ENCODE results near the gene ERG. TPM values are rescaled to one million over a fixed set of nuclear protein-coding genes. Genes with fewer than 3 reads are reported as not detected.

Gene ERG
- total RNA-seq, 1 experiment from 2014 or later: 0.11 TPM

DNA sequence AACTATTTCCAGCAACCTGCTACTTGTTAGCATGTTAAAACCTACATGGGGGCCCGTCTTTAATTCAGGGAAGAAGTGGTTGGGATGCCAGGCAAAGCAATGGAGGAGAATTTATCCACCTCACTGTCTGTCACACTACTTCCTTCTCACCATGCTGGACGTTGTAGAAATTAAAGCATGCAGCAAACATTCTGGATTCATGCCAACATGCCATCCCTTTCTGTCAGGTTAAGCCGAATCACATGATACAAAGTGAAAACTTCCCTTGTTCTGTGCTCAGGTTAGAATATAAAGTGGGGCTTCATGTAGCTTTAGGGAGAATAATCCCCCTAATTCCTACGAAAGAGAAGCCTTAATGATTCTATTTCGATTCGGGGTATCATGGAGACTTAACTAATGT is 95.5 kb downstream of the ERG start:
- no peaks in the 10 kb centered on the region for H3K36me3 Mint-ChIP-seq (ENCODE audit: insufficient read depth in 1 of 3, low read depth in 3 of 3)
- Histone ChIP-seq H3K18ac (ENCODE audit: insufficient read length, low read depth, low read length) (no peak overlapping the region), H3K79me2 (ENCODE audit: insufficient read depth, low read length) (no peaks in the 10 kb centered on the region), H3K23ac (ENCODE audit: insufficient read length, low read depth, low read length) (no peak overlapping the region), H2BK5ac (ENCODE audit: insufficient read length, low read length) (no peak overlapping the region), H3K9ac (ENCODE audit: extremely low read depth, insufficient read length, low read length) (no peak overlapping the region), H3K23me2 (ENCODE audit: insufficient read length, low read depth, low read length, poor library complexity, severe bottlenecking) (no peaks in the 10 kb centered on the region), H3K27me3 (ENCODE audit: insufficient read depth, low read length) (no peaks in the 10 kb centered on the region), H2AFZ (ENCODE audit: low read length) (no peak overlapping the region), H3K14ac (ENCODE audit: insufficient read depth, low read length) (no peak overlapping the region), H4K5ac (ENCODE audit: insufficient read length, low read depth, low read length) (no peak overlapping the region), H4K20me1 (ENCODE audit: control insufficient read depth, insufficient read depth, insufficient read length) (no peaks in the 10 kb centered on the region), H3K56ac (ENCODE audit: insufficient read length, low read depth, low read length) (no peak overlapping the region), H3K4ac (ENCODE audit: low read depth, low read length) (no peak overlapping the region), H2AK5ac (ENCODE audit: insufficient read length, low read length) (no peak overlapping the region), H3K9me3 (ENCODE audit: control insufficient read depth, low read depth, low read length) (no peaks in the 10 kb centered on the region), H2BK20ac (ENCODE audit: low read depth, low read length, poor library complexity, severe bottlenecking) (no peak overlapping the region), H4K8ac (replicated peaks; ENCODE audit: insufficient read length, low read depth, low read length) (no peak overlapping the region), H4K91ac (ENCODE audit: insufficient read length, low read depth, low read length) (no peak overlapping the region), H2BK12ac (ENCODE audit: insufficient read length, low read depth, low read length) (no peak overlapping the region), H2BK120ac (ENCODE audit: low read depth, low read length, poor library complexity, severe bottlenecking) (no peak overlapping the region), H3T11ph (ENCODE audit: low read length) (no peak overlapping the region), H3K4me1 (ENCODE audit: insufficient read depth, low read length) (no peaks in the 10 kb centered on the region), H3K27ac (ENCODE audit: insufficient read length, low read depth, low read length) (no peak overlapping the region), H3K4me2 (ENCODE audit: insufficient read depth, insufficient read length, low read length) (no peak overlapping the region), H2BK15ac (ENCODE audit: low read depth, low read length) (no peak overlapping the region), H3K79me1 (ENCODE audit: insufficient read depth, low read depth, low read length, poor library complexity, severe bottlenecking) (no peaks in the 10 kb centered on the region)
- no peak overlapping the region for H3K4me3 Mint-ChIP-seq
- H3K27ac Mint-ChIP-seq: no peak overlapping the region
- no peak for DNase-seq
- peaks cover 8 to 11% of the 10 kb centered on the region in 2 experiments for H3K4me1 Mint-ChIP-seq
- TF ChIP-seq CTCF (conservative IDR thresholded peaks at IDR 0.05): no peak
- H3K9me3 Mint-ChIP-seq: no peaks in the 10 kb centered on the region
- WGBS (ENCODE audit: extremely low coverage, insufficient read length, low lambda C conversion rate): no CpG with 5 or more reads among the region's 6 CpGs
- H3K27me3 Mint-ChIP-seq (ENCODE audit: low read depth): no peaks in the 10 kb centered on the region

All from H9 (cell line).